IMR-90 (cell line): ENCODE data around the gene TTF2. TPM values are rescaled to one million over a fixed set of nuclear protein-coding genes. Genes with fewer than 3 reads are reported as not detected.

Source experiments
- ATAC-seq: fragments of 200-7000 bp; cut with Tn5 transposase; 2 replicates; pipeline ENCODE4 v1.9.1; 2020; ENCODE audit warnings: low read depth, mild to moderate bottlenecking, moderate library complexity
- BruUV-seq: library from RNA; stranded (reverse); fragments of 400-500 nt; replicated peaks from 2 replicates; lab custom pipeline; 2021; lab: Mats Ljungman, UMichigan
- CTCF ChIA-PET: fragments of 300-600 bp; formaldehyde crosslinking; extraction: SDS; loops from one replicate; lab custom pipeline; 2021; ENCODE audit warnings: antibody characterized with exemption; lab: Yijun Ruan, JAX
- POLR2A ChIA-PET: fragments of 300-600 bp; sonication (Branson Sonifier 250); formaldehyde crosslinking; loops from one replicate; lab custom pipeline; 2022; ENCODE audit warnings: antibody characterized with exemption; ENCODE audit not compliant: unreplicated experiment; lab: Charles Lee
- DNase-seq: peaks from one replicate; pipeline ENCODE4 v3.0.0; 2013
- H2AFZ ChIP-seq: replicated peaks from 2 replicates; pipeline ENCODE3; 2013; ENCODE audit warnings: low read length, mild to moderate bottlenecking; ENCODE audit not compliant: poor library complexity
- H2AK5ac ChIP-seq: 2 replicates; pipeline ENCODE4 v1.6.1; 2013; ENCODE audit warnings: low read depth, low read length, inconsistent platforms
- H2AK9ac ChIP-seq: replicated peaks from 2 replicates; pipeline ENCODE3; 2013; ENCODE audit warnings: mild to moderate bottlenecking, low read depth, low read length, moderate library complexity; ENCODE audit not compliant: poor library complexity
- H2BK120ac ChIP-seq: 2 replicates; pipeline ENCODE4 v1.6.1; 2013; ENCODE audit warnings: low read depth, low read length, inconsistent platforms
- H2BK15ac ChIP-seq: 3 replicates; pipeline ENCODE4 v1.6.1; 2013; ENCODE audit warnings: low read depth, low read length, inconsistent platforms
- H2BK20ac ChIP-seq: 2 replicates; pipeline ENCODE4 v1.6.1; 2013; ENCODE audit warnings: low read depth, mild to moderate bottlenecking, inconsistent platforms, low read length, moderate library complexity
- H2BK5ac ChIP-seq: 2 replicates; pipeline ENCODE4 v1.6.1; 2013; ENCODE audit warnings: mild to moderate bottlenecking, low read depth, low read length, inconsistent platforms; ENCODE audit not compliant: poor library complexity, severe bottlenecking
- H3K14ac ChIP-seq: replicated peaks from 2 replicates; pipeline ENCODE4 v1.6.1; 2013; ENCODE audit warnings: low read depth, low read length, inconsistent platforms
- H3K18ac ChIP-seq: 2 replicates; pipeline ENCODE4 v1.6.1; 2013; ENCODE audit warnings: low read depth, low read length, control low read depth
- H3K23ac ChIP-seq: 2 replicates; pipeline ENCODE4 v1.6.1; 2013; ENCODE audit warnings: low read depth, low read length, inconsistent platforms
- H3K27ac ChIP-seq: 2 replicates; pipeline ENCODE4 v1.5.1; 2013; ENCODE audit warnings: mild to moderate bottlenecking, control low read depth, low read length; ENCODE audit not compliant: insufficient read depth
- H3K27me3 ChIP-seq: 2 replicates; pipeline ENCODE4 v1.6.1; 2013; ENCODE audit warnings: low read length; ENCODE audit not compliant: control insufficient read depth, insufficient read depth
- H3K36me3 ChIP-seq: 2 replicates; pipeline ENCODE4 v1.6.1; 2013; ENCODE audit warnings: low read length, mixed read lengths; ENCODE audit not compliant: control insufficient read depth, insufficient read depth
- H3K4ac ChIP-seq: 2 replicates; pipeline ENCODE4 v1.6.1; 2013; ENCODE audit warnings: low read depth, low read length, inconsistent platforms
- H3K4me1 ChIP-seq: 2 replicates; pipeline ENCODE4 v1.6.1; 2013; ENCODE audit warnings: low read length, mixed read lengths; ENCODE audit not compliant: control insufficient read depth, insufficient read depth
- H3K4me2 ChIP-seq: 2 replicates; pipeline ENCODE4 v1.6.1; 2013; ENCODE audit warnings: low read depth, mild to moderate bottlenecking, control low read depth, low read length, moderate library complexity
- H3K4me3 ChIP-seq: 2 replicates; pipeline ENCODE4 v1.5.1; 2013; ENCODE audit warnings: low read depth, mild to moderate bottlenecking, control low read depth, low read length, moderate library complexity; ENCODE audit not compliant: insufficient read depth
- H3K56ac ChIP-seq: 2 replicates; pipeline ENCODE4 v1.6.1; 2013; ENCODE audit warnings: low read length, inconsistent platforms; ENCODE audit not compliant: insufficient read depth; ENCODE audit errors: extremely low read depth
- H3K79me1 ChIP-seq, 2 experiments: 2 replicates each; pipeline ENCODE4 v1.6.1; 2013; ENCODE audit warnings: low read length in 2 of 2, inconsistent platforms in 1 of 2, low read depth in 1 of 2
- H3K9ac ChIP-seq: 2 replicates; pipeline ENCODE4 v1.6.1; 2013; ENCODE audit warnings: low read depth, low read length, control low read depth
- H3K9me1 ChIP-seq: 2 replicates; pipeline ENCODE4 v1.6.1; 2013; ENCODE audit warnings: low read length, inconsistent platforms; ENCODE audit not compliant: insufficient read depth
- H3K9me3 ChIP-seq: 2 replicates; pipeline ENCODE4 v1.6.1; 2013; ENCODE audit warnings: low read length; ENCODE audit not compliant: control insufficient read depth, insufficient read depth
- H4K20me1 ChIP-seq: 2 replicates; pipeline ENCODE4 v1.6.1; 2013; ENCODE audit warnings: low read length, inconsistent platforms; ENCODE audit not compliant: insufficient read depth
- H4K5ac ChIP-seq: 2 replicates; pipeline ENCODE4 v1.6.1; 2013; ENCODE audit warnings: mild to moderate bottlenecking, low read depth, low read length, control low read depth
- H4K8ac ChIP-seq, 2 experiments: 2 replicates each; pipeline ENCODE4 v1.6.1; 2013; ENCODE audit warnings: low read depth in 2 of 2, low read length in 2 of 2, control low read depth in 1 of 2, inconsistent platforms in 1 of 2
- H4K91ac ChIP-seq: 2 replicates; pipeline ENCODE4 v1.6.1; 2013; ENCODE audit warnings: low read depth, low read length, inconsistent platforms; ENCODE audit not compliant: insufficient read depth
- FOS ChIP-seq: fragments of 150-350 bp; IDR thresholded peaks from 2 replicates; pipeline ENCODE4 v1.6.1; 2016; ENCODE audit warnings: low read depth, low read length
- MAFK ChIP-seq: IDR thresholded peaks from 2 replicates; pipeline ENCODE4 v1.6.1; 2012; ENCODE audit warnings: low read depth, low read length, improper control_type of control experiment
- RCOR1 ChIP-seq: IDR thresholded peaks from 2 replicates; pipeline ENCODE4 v1.6.1; 2012; ENCODE audit warnings: mild to moderate bottlenecking, low read length, improper control_type of control experiment; ENCODE audit not compliant: insufficient replicate concordance
- WGBS, 2 experiments: methylation state at CpG; one replicate each; pipeline versions ENCODE4 v1.1.5 to v1.1.7; 2013; ENCODE audit warnings: missing lambda C conversion rate in 2 of 2; ENCODE audit not compliant: insufficient read length in 1 of 2; ENCODE audit errors: extremely low coverage in 2 of 2; 5-methylcytosine and 5-hydroxymethylcytosine counted together
- dilution Hi-C: fragments of 300-500 bp; cut with HindIII; formaldehyde crosslinking; loops from one replicate; pipeline ENCODE4 v1.14.3; 2018; ENCODE audit warnings: low sequenced_read_pairs; ENCODE audit not compliant: unreplicated experiment
- in situ Hi-C: fragments of 300-500 bp; cut with MboI; formaldehyde crosslinking; loops from 3 replicates; pipeline ENCODE4 v1.14.3; 2019; ENCODE audit warnings: low sequenced_read_pairs, inconsistent platforms, mixed read lengths
- intact Hi-C: fragments of 100-400 bp; cut with micrococcal nuclease; formaldehyde crosslinking; loops from 2 replicates; pipeline ENCODE4 v1.10.0; 2022
- polyA plus RNA-seq, 3 experiments: library from polyadenylated mRNA; depleted of rRNA; stranded (reverse); fragments of >200 nt; gene quantifications; 2 replicates each; pipeline ENCODE4 v1.2.3, GENCODE V29; 2012; ENCODE audit warnings: low replicate concordance in 1 of 3
- total RNA-seq: library from RNA; depleted of rRNA; stranded (reverse); fragments of >200 nt; gene quantifications from 2 replicates; pipeline ENCODE4 v1.2.3, GENCODE V29; 2012

TTF2 gene
- total and polyA plus RNA-seq, 2 of the 4 experiments (the other 2 are of a cell fraction) = 11.5 to 14.7 TPM

DNA sequence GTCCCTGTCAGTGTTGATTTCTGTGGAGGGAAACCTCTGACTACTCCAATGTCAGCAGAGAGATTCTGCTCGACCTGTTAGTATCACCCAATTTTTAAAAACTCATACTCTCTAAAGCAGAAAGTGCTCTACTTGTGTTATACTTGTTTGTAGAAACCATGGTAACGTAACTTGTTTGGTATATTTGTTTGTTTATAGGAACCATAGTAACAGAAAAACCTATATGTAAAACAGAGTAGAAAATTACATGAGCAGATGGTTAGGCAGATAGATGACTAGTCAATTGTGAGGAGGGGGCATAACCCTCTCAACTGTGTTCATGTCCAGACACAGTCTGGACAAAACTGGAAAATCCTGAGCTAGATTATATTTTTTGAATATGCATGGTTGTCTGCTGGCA, 54.8 kb downstream of the TTF2 start:
- H2BK120ac ChIP-seq = no peak overlapping the region
- no TSS peak for BruUV-seq
- H3K9me3 ChIP-seq = no peaks in the 10 kb centered on the region
- peaks cover 13% of the 10 kb centered on the region for H3K36me3 ChIP-seq
- intact Hi-C loops = no loop called here
- TF ChIP-seq MAFK = no peak
- no peak for TF ChIP-seq FOS
- TF ChIP-seq RCOR1 = no peak
- H4K5ac ChIP-seq = no peak overlapping the region
- H2BK20ac ChIP-seq = no peak overlapping the region
- no peak overlapping the region for H3K4me3 ChIP-seq
- no peak overlapping the region for H3K14ac ChIP-seq
- no peak overlapping the region for H2AK9ac ChIP-seq
- H3K23ac ChIP-seq = no peak overlapping the region
- no peak overlapping the region for H2BK5ac ChIP-seq
- POLR2A ChIA-PET = no interaction called here
- H3K27me3 ChIP-seq = no peaks in the 10 kb centered on the region
- H3K18ac ChIP-seq = no peak overlapping the region
- no peak overlapping the region for H3K9ac ChIP-seq
- no CpG with 5 or more reads among the region's 2 CpGs for WGBS, 2 experiments
- H2AK5ac ChIP-seq = no peak overlapping the region
- H4K91ac ChIP-seq = no peak overlapping the region
- no peaks in the 10 kb centered on the region for H4K20me1 ChIP-seq
- 0 out of 4 replicates have a peak, but pooled peaks cover 0 to 5% of the 10 kb centered on the region in 2 experiments for H3K79me1 ChIP-seq
- H3K9me1 ChIP-seq = peaks cover 3% of the 10 kb centered on the region; the same call in 1 of the 2 replicates
- ATAC-seq (no peak), DNase-seq (no peak)
- no peaks in the 10 kb centered on the region for H3K4me1 ChIP-seq
- in situ Hi-C loops = no loop called here
- dilution Hi-C loops = no loop called here
- CTCF ChIA-PET = interaction anchor here (1.0 kb wide), 2 partner anchors 21 to 47 kb away, joined by 3 to 4 read pairs; no protein-coding TSS in a partner anchor
- no peak overlapping the region for H4K8ac ChIP-seq
- no peak overlapping the region for H2AFZ ChIP-seq
- H3K27ac ChIP-seq = no peak overlapping the region
- H3K4me2 ChIP-seq = no peak overlapping the region
- H3K56ac ChIP-seq = no peak overlapping the region
- H3K4ac ChIP-seq = no peak overlapping the region
- H2BK15ac ChIP-seq = no peak overlapping the region
